SK-N-SH (cell line): ENCODE results near the gene FSIP1. TPM values are rescaled to one million over a fixed set of nuclear protein-coding genes. Genes with fewer than 3 reads are reported as not detected.

Experiments
- CTCF ChIA-PET: fragments of 300-600, 350-600 bp; formaldehyde crosslinking; extraction: SDS; loops from one replicate; lab custom pipeline; 2021; lab: Yijun Ruan, JAX
- POLR2A ChIA-PET: fragments of 350-600 bp; sonication (Branson Sonifier 250); formaldehyde crosslinking; extraction: SDS; loops from one replicate; lab custom pipeline; 2020; ENCODE audit warnings: antibody characterized with exemption, inconsistent platforms; lab: Yijun Ruan, JAX
- DNase-seq: peaks from one replicate; pipeline ENCODE4 v3.0.0; 2012
- H2AFZ ChIP-seq: fragments of 200-600 bp; sonication (generic); 2 replicates; pipeline ENCODE4 v1.8.1; 2016; ENCODE audit warnings: antibody characterized with exemption, mild to moderate bottlenecking, low read depth
- H3F3A ChIP-seq: fragments of 200-600 bp; sonication (generic); replicated peaks from 2 replicates; pipeline ENCODE3; 2016; ENCODE audit warnings: antibody characterized with exemption, mild to moderate bottlenecking; ENCODE audit not compliant: insufficient read depth
- H3K27ac ChIP-seq, 2 experiments: fragments of 200-500 bp in 1 of 2; fragments of 200-600 bp in 1 of 2; sonication (Bioruptor generic) in 1 of 2; sonication (generic), shearing (Covaris generic) in 1 of 2; 2 replicates each; pipeline versions ENCODE4 v1.5.1 to v1.6.1; 2014 to 2016; ENCODE audit warnings: low read depth in 2 of 2, inconsistent platforms in 1 of 2, low read length in 1 of 2, mild to moderate bottlenecking in 1 of 2, mixed read lengths in 1 of 2
- H3K27me3 ChIP-seq: fragments of 200-600 bp; sonication (generic), shearing (Covaris generic); 2 replicates; pipeline ENCODE4 v1.6.1; 2016; ENCODE audit warnings: mixed run types; ENCODE audit not compliant: insufficient read depth
- H3K36me3 ChIP-seq, 2 experiments: fragments of 200-500 bp in 1 of 2; fragments of 200-600 bp in 1 of 2; sonication (Bioruptor generic) in 1 of 2; sonication (generic) in 1 of 2; replicated peaks in 1 of 2; 2 replicates each; pipeline versions ENCODE3 to v1.5.1; 2014 to 2016; ENCODE audit warnings: low read length in 1 of 2, mild to moderate bottlenecking in 1 of 2; ENCODE audit not compliant: insufficient read depth in 2 of 2, control insufficient read depth in 1 of 2
- H3K4me1 ChIP-seq, 2 experiments: fragments of 200-500 bp in 1 of 2; fragments of 200-600 bp in 1 of 2; sonication (Bioruptor generic) in 1 of 2; sonication (generic), shearing (Covaris generic) in 1 of 2; 2 replicates each; pipeline versions ENCODE4 v1.5.1 to v1.6.1; 2014 to 2016; ENCODE audit warnings: low read depth in 1 of 2, low read length in 1 of 2, mixed run types in 1 of 2; ENCODE audit not compliant: insufficient read depth in 2 of 2, control insufficient read depth in 1 of 2
- H3K4me2 ChIP-seq: fragments of 200-600 bp; sonication (generic), shearing (Covaris generic); 2 replicates; pipeline ENCODE4 v1.6.1; 2017; ENCODE audit warnings: mixed run types
- H3K4me3 ChIP-seq, 2 experiments: fragments of 200-500 bp in 1 of 2; fragments of 200-600 bp in 1 of 2; sonication (Bioruptor generic) in 1 of 2; sonication (generic), shearing (Covaris generic) in 1 of 2; 2 replicates each; pipeline versions ENCODE4 v1.5.1 to v1.8.1; 2014 to 2016; ENCODE audit warnings: low read depth in 2 of 2, inconsistent platforms in 1 of 2, low read length in 1 of 2, mild to moderate bottlenecking in 1 of 2, mixed read lengths in 1 of 2, moderate library complexity in 1 of 2
- H3K79me2 ChIP-seq: fragments of 200-600 bp; sonication (generic); 2 replicates; pipeline ENCODE4 v1.8.1; 2017; ENCODE audit warnings: mild to moderate bottlenecking; ENCODE audit not compliant: insufficient read depth
- H3K9ac ChIP-seq: fragments of 200-600 bp; sonication (generic); 2 replicates; pipeline ENCODE4 v1.6.1; 2017; ENCODE audit warnings: mixed run types
- H3K9me2 ChIP-seq: fragments of 200-600 bp; sonication (generic); 2 replicates; pipeline ENCODE4 v1.6.1; 2017; ENCODE audit warnings: mixed run types
- H3K9me3 ChIP-seq: fragments of 200-600 bp; sonication (generic); 2 replicates; pipeline ENCODE4 v1.6.1; 2017; ENCODE audit warnings: mixed run types, mild to moderate bottlenecking, moderate library complexity
- H4K20me1 ChIP-seq: fragments of 200-600 bp; sonication (generic); 2 replicates; pipeline ENCODE4 v1.6.1; 2017; ENCODE audit warnings: mild to moderate bottlenecking, mixed run types; ENCODE audit not compliant: insufficient read depth
- CHD2 ChIP-seq: fragments of 150-350 bp; IDR thresholded peaks from 2 replicates; pipeline ENCODE4 v1.6.1; 2018; ENCODE audit warnings: low read length; ENCODE audit not compliant: partially characterized antibody
- ELF1 ChIP-seq: IDR thresholded peaks from 2 replicates; pipeline ENCODE4 v1.4.0; 2012
- EP300 ChIP-seq, 2 experiments: IDR thresholded peaks; 2 replicates each; pipeline versions ENCODE4 v1.4.0 to v1.6.1; 2012; ENCODE audit warnings: borderline replicate concordance in 1 of 2, low read depth in 1 of 2, low read length in 1 of 2
- EZH2phosphoT487 ChIP-seq: fragments of 200-600 bp; sonication (generic); IDR thresholded peaks from 2 replicates; pipeline ENCODE4 v1.6.1; 2017; ENCODE audit warnings: low read depth, mixed run types, mild to moderate bottlenecking, antibody characterized with exemption, moderate library complexity, borderline replicate concordance
- FOSL2 ChIP-seq: IDR thresholded peaks from 2 replicates; pipeline ENCODE4 v1.4.0; 2012; ENCODE audit warnings: low read depth, mild to moderate bottlenecking, moderate library complexity, borderline replicate concordance
- FOXJ3 ChIP-seq: sonication (generic); formaldehyde crosslinking; IDR thresholded peaks from 2 replicates; pipeline ENCODE4 v1.5.1; 2020; ENCODE audit warnings: mild to moderate bottlenecking, missing genetic modification reagents
- FOXM1 ChIP-seq: IDR thresholded peaks from 2 replicates; pipeline ENCODE4 v1.4.0; 2012; ENCODE audit warnings: low read depth, mild to moderate bottlenecking
- GABPA ChIP-seq: IDR thresholded peaks from 2 replicates; pipeline ENCODE4 v1.4.0; 2012; ENCODE audit warnings: low read depth, mild to moderate bottlenecking
- GATA2 ChIP-seq: sonication (generic); formaldehyde crosslinking; IDR thresholded peaks from 2 replicates; pipeline ENCODE4 v1.5.0; 2020; ENCODE audit warnings: mild to moderate bottlenecking, missing genetic modification reagents
- IRF3 ChIP-seq: fragments of 150-350 bp; IDR thresholded peaks from 2 replicates; pipeline ENCODE4 v1.6.1; 2016; ENCODE audit warnings: mild to moderate bottlenecking, low read depth, low read length
- JUND ChIP-seq: IDR thresholded peaks from 2 replicates; pipeline ENCODE4 v1.4.0; 2012
- MEF2A ChIP-seq: IDR thresholded peaks from 2 replicates; pipeline ENCODE4 v1.4.0; 2012; ENCODE audit warnings: low read depth, borderline replicate concordance
- MXI1 ChIP-seq: IDR thresholded peaks from 2 replicates; pipeline ENCODE4 v1.6.1; 2012; ENCODE audit warnings: mild to moderate bottlenecking, low read depth, low read length, improper control_type of control experiment
- NFIC ChIP-seq: IDR thresholded peaks from 2 replicates; pipeline ENCODE4 v1.4.0; 2012; ENCODE audit warnings: borderline replicate concordance
- PBX3 ChIP-seq: IDR thresholded peaks from 2 replicates; pipeline ENCODE4; 2012
- POLR2AphosphoS5 ChIP-seq: IDR thresholded peaks from 2 replicates; pipeline ENCODE4 v1.6.1; 2012; ENCODE audit warnings: low read depth, low read length
- RAD21 ChIP-seq: IDR thresholded peaks from 2 replicates; pipeline ENCODE4 v1.6.1; 2012; ENCODE audit warnings: mild to moderate bottlenecking, low read length
- RCOR1 ChIP-seq: fragments of 150-350 bp; IDR thresholded peaks from 2 replicates; pipeline ENCODE4 v1.6.1; 2017; ENCODE audit warnings: antibody characterized with exemption, low read length
- REST ChIP-seq: IDR thresholded peaks from 2 replicates; pipeline ENCODE4 v1.6.1; 2012; ENCODE audit warnings: mild to moderate bottlenecking, low read depth, low read length, moderate library complexity
- RFX5 ChIP-seq: IDR thresholded peaks from 2 replicates; pipeline ENCODE4 v1.6.1; 2012; ENCODE audit warnings: mild to moderate bottlenecking, improper control_type of control experiment, low read length
- RXRA ChIP-seq: IDR thresholded peaks from 2 replicates; pipeline ENCODE4 v1.4.0; 2012; ENCODE audit warnings: low read depth, mild to moderate bottlenecking, borderline replicate concordance
- SIN3A ChIP-seq: IDR thresholded peaks from 2 replicates; pipeline ENCODE4 v1.6.1; 2012; ENCODE audit warnings: low read depth, mild to moderate bottlenecking, low read length, moderate library complexity, borderline replicate concordance
- SMC3 ChIP-seq: IDR thresholded peaks from 2 replicates; pipeline ENCODE4 v1.6.1; 2012; ENCODE audit warnings: low read depth, low read length, improper control_type of control experiment
- TAF1 ChIP-seq: IDR thresholded peaks from 2 replicates; pipeline ENCODE4 v1.6.1; 2012; ENCODE audit warnings: low read depth, mild to moderate bottlenecking, low read length, moderate library complexity, borderline replicate concordance
- TCF12 ChIP-seq: IDR thresholded peaks from 2 replicates; pipeline ENCODE4 v1.4.0; 2012
- USF1 ChIP-seq: IDR thresholded peaks from 2 replicates; pipeline ENCODE4 v1.4.0; 2012; ENCODE audit warnings: low read depth, borderline replicate concordance
- USF2 ChIP-seq: fragments of 150-350 bp; IDR thresholded peaks from 2 replicates; pipeline ENCODE4 v1.6.1; 2017; ENCODE audit warnings: antibody characterized with exemption, low read length, low read depth, borderline replicate concordance
- YY1 ChIP-seq: IDR thresholded peaks from 2 replicates; pipeline ENCODE4 v1.4.0; 2012; ENCODE audit warnings: low read depth, mild to moderate bottlenecking
- WGBS: methylation state at CpG from one replicate; pipeline ENCODE4 v1.1.6; 2017; ENCODE audit warnings: low lambda C conversion rate; 5-methylcytosine and 5-hydroxymethylcytosine counted together
- polyA plus RNA-seq, 3 experiments: library from polyadenylated mRNA; depleted of rRNA; stranded (reverse); fragments of >200 nt; gene quantifications; 2 replicates each; pipeline ENCODE4 v1.2.3, GENCODE V29; 2012

The FSIP1 gene
- polyA plus RNA-seq, 1 of the 3 experiments (the other 2 are of a cell fraction), result 0.43 TPM

GRCh38 chr15:39624806-39625205 is 157.8 kb downstream of the FSIP1 start:
- Histone ChIP-seq H3F3A (peaks cover 7% of the 10 kb centered on the region), H3K9me3 (no peaks in the 10 kb centered on the region), H3K4me1 (peaks cover 3 to 22% of the 10 kb centered on the region in 2 experiments; a peak in 3 of 4 replicates), H3K27ac (peak overlapping the region in 1 of 2 experiments; percentile 61; a peak in 3 of 4 replicates), H3K79me2 (no peaks in the 10 kb centered on the region), H2AFZ (no peak overlapping the region), H3K4me2 (peak overlapping the region; percentile 9; the same call in 1 of the 2 replicates), H3K27me3 (no peaks in the 10 kb centered on the region), H4K20me1 (no peaks in the 10 kb centered on the region), H3K36me3 (no peaks in the 10 kb centered on the region), H3K9ac (no peak overlapping the region), H3K4me3 (no peak overlapping the region), H3K9me2 (no peaks in the 10 kb centered on the region)
- DNase-seq, result no peak
- CTCF ChIA-PET, result no interaction called here
- POLR2A ChIA-PET, result no interaction called here
- 31% methylated on average over 5 of the region's 6 CpGs for WGBS
- TF ChIP-seq GABPA (no peak; the same call in 1 of the 2 replicates), JUND (peak; percentile 84), CHD2 (no peak), RAD21 (no peak), MEF2A (0 out of 2 replicates have a peak, but pooled peaks have one; percentile 21), TCF12 (peak; percentile 73), IRF3 (no peak), SIN3A (0 out of 2 replicates have a peak, but pooled peaks have one; percentile 27), TAF1 (no peak), USF2 (no peak), SMC3 (no peak), RFX5 (no peak), RXRA (peak; percentile 95), POLR2AphosphoS5 (peak; percentile 31; the same call in 1 of the 2 replicates), YY1 (no peak), USF1 (no peak), NFIC (peak; percentile 71), EZH2phosphoT487 (no peak), RCOR1 (no peak), PBX3 (peak; percentile 62), FOXM1 (no peak), GATA2 (CRISPR knock-in tag) (no peak), REST (no peak), EP300 (IDR thresholded peaks at IDR 0.05; ENCODE audit: borderline replicate concordance in 1 of 2, low read depth in 1 of 2, low read length in 1 of 2) (peak in 1 of 2 experiments; percentile 52; a peak in 1 of 4 replicates), FOSL2 (peak; percentile 86), FOXJ3 (no peak), MXI1 (no peak), ELF1 (no peak)
